BLaER1 (cell line): ENCODE results near the gene SOX10.

Experiments
- H3K27ac ChIP-seq: shearing (Covaris generic); formaldehyde crosslinking; 2 replicates; pipeline ENCODE4 v1.8.1; 2022
- H3K27me3 ChIP-seq: shearing (Covaris generic); formaldehyde crosslinking; 2 replicates; pipeline ENCODE4 v1.8.1; 2022
- H3K36me3 ChIP-seq: shearing (Covaris generic); formaldehyde crosslinking; 2 replicates; pipeline ENCODE4 v1.8.1; 2022
- H3K4me1 ChIP-seq: shearing (Covaris generic); formaldehyde crosslinking; 2 replicates; pipeline ENCODE4 v1.8.1; 2022
- H3K4me2 ChIP-seq: shearing (Covaris generic); formaldehyde crosslinking; 2 replicates; pipeline ENCODE4 v1.8.1; 2022
- H3K4me3 ChIP-seq: shearing (Covaris generic); formaldehyde crosslinking; 2 replicates; pipeline ENCODE4 v1.8.1; 2022
- H3K9ac ChIP-seq: shearing (Covaris generic); formaldehyde crosslinking; 2 replicates; pipeline ENCODE4 v1.8.1; 2022
- H3K9me3 ChIP-seq: shearing (Covaris generic); formaldehyde crosslinking; 2 replicates; pipeline ENCODE4 v1.8.1; 2022
- H4K20me1 ChIP-seq: shearing (Covaris generic); formaldehyde crosslinking; 2 replicates; pipeline ENCODE4 v1.8.1; 2022
- Cebpa-rat ChIP-seq: shearing (Covaris generic); IDR thresholded peaks from 2 replicates; pipeline ENCODE4 v1.8.1; 2022

Gene SOX10

DNA sequence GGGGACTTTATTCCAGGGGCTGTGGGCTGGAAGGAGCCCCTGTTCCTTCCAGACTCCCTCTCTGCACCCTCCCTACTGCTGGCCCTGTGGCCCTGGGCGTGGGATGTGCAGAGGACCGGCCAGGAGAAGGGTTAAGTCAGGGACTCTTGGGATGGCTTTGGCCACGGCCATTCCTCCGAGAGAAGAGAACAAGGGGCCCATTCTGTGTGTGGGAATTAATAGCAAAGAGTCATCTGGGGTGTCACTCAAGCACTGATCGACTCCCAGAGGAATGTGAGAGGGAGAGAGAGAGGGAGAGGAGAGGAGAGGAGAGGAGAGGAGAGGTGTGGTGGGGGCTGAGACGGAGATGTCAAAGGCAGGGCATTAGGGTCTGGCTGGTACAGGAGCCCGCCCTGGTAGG lies 14.2 kb upstream of the SOX10 start:
- no peaks in the 10 kb centered on the region for H3K27me3 ChIP-seq
- no peaks in the 10 kb centered on the region for H4K20me1 ChIP-seq
- peak overlapping the region; percentile 74 for H3K9ac ChIP-seq
- no peak overlapping the region for H3K4me3 ChIP-seq
- H3K4me1 ChIP-seq, result peaks cover 80% of the 10 kb centered on the region
- peak overlapping the region; percentile 88 for H3K27ac ChIP-seq
- no peaks in the 10 kb centered on the region for H3K36me3 ChIP-seq
- no peaks in the 10 kb centered on the region for H3K9me3 ChIP-seq
- no peak for TF ChIP-seq Cebpa-rat
- H3K4me2 ChIP-seq, result peak overlapping the region; percentile 97

DNA sequence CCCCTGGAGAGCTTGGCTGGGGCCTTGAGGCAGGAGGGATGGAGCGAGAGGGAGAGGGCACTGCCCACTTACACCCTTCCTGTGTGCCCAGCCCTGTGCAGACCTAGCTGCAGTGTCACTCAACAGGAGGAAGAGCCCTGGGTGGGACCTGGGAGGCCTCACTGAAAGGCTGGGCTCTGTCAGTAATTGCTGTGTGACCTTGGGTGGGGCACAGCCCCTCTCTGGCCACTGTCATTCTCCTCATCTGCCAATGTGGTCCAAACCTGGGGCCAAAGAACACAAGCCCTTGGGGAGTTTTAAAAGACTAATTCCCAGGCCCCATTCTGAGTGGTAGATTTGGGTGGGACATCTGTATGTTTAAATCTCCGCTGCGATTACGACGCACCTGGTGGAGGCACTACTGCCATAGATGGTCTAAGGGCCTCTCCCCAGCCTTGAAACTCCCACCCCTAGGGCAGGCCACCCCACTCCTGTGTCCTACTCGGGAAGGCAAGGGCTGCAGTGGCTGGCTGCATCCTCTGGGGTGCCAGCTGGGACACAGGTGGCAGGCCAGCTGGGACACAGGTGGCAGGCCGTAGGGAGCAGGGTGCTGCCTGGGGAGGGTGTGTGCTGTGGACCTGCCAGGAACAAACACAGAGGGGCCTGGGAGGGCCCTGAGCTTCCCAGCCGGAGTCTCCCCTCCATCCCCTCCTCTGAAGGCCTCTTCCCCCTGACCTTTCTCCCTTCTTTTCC lies 12.3 kb upstream of the SOX10 start:
- Histone ChIP-seq H3K4me2 (peak overlapping the region; percentile 97), H3K36me3 (no peaks in the 10 kb centered on the region), H4K20me1 (no peaks in the 10 kb centered on the region), H3K4me3 (peak overlapping the region; percentile 44), H3K9ac (peak overlapping the region; percentile 74), H3K27ac (peak overlapping the region; percentile 88), H3K27me3 (no peaks in the 10 kb centered on the region), H3K4me1 (peaks cover 90% of the 10 kb centered on the region), H3K9me3 (no peaks in the 10 kb centered on the region)
- TF ChIP-seq Cebpa-rat, result no peak

DNA sequence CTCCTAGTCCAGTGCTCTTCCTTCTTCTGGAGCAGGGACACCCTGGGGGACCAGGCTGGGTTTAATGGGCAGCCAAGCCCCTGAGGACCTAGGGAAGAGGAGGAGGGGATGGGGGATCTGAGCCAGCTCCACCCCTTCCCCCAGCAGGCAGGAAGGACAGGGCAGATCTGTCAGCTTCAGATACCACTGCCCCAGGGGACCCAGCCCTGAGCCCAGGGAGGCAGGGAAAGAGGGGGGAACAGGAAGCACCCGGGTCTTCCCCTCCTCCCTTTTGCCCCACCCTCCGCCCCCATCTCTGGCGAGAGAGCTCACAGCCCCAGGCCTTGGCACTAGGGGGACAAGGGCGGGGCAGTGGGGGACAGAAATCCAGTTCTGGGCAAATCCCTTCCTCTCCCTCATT lies 11.7 kb upstream of the SOX10 start:
- Histone ChIP-seq H3K4me1 (peaks cover 86% of the 10 kb centered on the region), H3K36me3 (no peaks in the 10 kb centered on the region), H4K20me1 (no peaks in the 10 kb centered on the region), H3K9me3 (no peaks in the 10 kb centered on the region), H3K27ac (peak overlapping the region; percentile 88), H3K4me3 (peak overlapping the region; percentile 44), H3K9ac (peak overlapping the region; percentile 74; the same call in 1 of the 2 replicates), H3K27me3 (no peaks in the 10 kb centered on the region), H3K4me2 (peak overlapping the region; percentile 97)
- no peak for TF ChIP-seq Cebpa-rat

GRCh38 chr22:37995460-37995859 lies 11.1 kb upstream of the SOX10 start:
- Histone ChIP-seq H3K4me2 (peak overlapping the region; percentile 97), H4K20me1 (no peaks in the 10 kb centered on the region), H3K27me3 (no peaks in the 10 kb centered on the region), H3K36me3 (no peaks in the 10 kb centered on the region; the same call in 1 of the 2 replicates), H3K27ac (peak overlapping the region; percentile 88), H3K4me3 (no peak overlapping the region), H3K9ac (peak overlapping the region; percentile 55; the same call in 1 of the 2 replicates), H3K4me1 (peaks cover 80% of the 10 kb centered on the region), H3K9me3 (no peaks in the 10 kb centered on the region)
- TF ChIP-seq Cebpa-rat, result no peak

DNA sequence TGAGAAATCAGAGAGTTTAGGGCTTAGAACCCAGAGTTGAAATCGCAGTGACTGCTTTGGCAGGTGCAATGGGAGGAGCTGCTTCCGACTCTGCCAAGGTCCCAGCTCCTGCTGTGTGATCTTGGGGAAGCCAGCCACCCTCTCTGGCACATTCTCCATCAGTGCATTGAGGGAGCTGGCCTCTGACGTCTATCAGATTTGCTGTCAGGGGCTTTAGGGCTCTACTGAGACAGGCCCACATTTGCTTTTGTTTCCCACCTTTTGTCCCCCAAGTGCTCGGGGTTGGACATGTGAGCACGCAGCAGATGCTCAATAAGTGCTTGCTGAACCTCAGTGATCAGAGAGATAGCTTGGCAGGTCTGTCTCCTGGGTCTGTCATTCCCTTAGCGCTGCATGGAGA lies 10.6 kb upstream of the SOX10 start:
- peak overlapping the region; percentile 97 for H3K4me2 ChIP-seq
- H4K20me1 ChIP-seq, result no peaks in the 10 kb centered on the region
- H3K9me3 ChIP-seq, result no peaks in the 10 kb centered on the region
- H3K4me3 ChIP-seq, result no peak overlapping the region
- TF ChIP-seq Cebpa-rat, result no peak
- no peaks in the 10 kb centered on the region; the same call in 1 of the 2 replicates for H3K36me3 ChIP-seq
- peaks cover 75% of the 10 kb centered on the region for H3K4me1 ChIP-seq
- H3K27ac ChIP-seq, result peak overlapping the region; percentile 88; the same call in 1 of the 2 replicates
- peak overlapping the region; percentile 55; the same call in 1 of the 2 replicates for H3K9ac ChIP-seq
- no peaks in the 10 kb centered on the region for H3K27me3 ChIP-seq

DNA sequence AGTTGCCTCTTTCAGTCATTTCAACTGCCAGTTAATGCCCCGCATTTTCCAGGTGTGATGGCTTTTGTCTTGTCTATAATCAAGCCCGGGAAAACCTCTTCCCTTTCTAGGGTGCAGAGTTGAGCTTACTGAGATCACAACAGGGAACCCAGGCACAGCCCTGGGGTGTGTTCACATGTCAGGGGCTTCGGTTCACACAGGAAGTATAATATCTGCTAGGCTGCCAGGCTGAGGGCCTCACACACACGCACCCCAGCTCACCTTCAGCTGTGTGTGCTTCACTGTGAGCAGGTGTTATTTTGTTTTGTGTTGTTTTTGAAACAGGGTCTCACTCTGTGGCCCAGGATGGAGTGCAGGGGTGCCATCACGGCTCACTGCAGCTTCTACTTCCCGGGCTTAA lies 9.7 kb upstream of the SOX10 start:
- Histone ChIP-seq H3K36me3 (no peaks in the 10 kb centered on the region; the same call in 1 of the 2 replicates), H4K20me1 (no peaks in the 10 kb centered on the region), H3K9ac (peak overlapping the region; percentile 16; the same call in 1 of the 2 replicates), H3K27ac (peak overlapping the region; percentile 88), H3K9me3 (no peaks in the 10 kb centered on the region), H3K4me1 (peaks cover 66% of the 10 kb centered on the region), H3K4me3 (no peak overlapping the region), H3K4me2 (peak overlapping the region; percentile 97), H3K27me3 (no peaks in the 10 kb centered on the region)
- TF ChIP-seq Cebpa-rat, result no peak

DNA sequence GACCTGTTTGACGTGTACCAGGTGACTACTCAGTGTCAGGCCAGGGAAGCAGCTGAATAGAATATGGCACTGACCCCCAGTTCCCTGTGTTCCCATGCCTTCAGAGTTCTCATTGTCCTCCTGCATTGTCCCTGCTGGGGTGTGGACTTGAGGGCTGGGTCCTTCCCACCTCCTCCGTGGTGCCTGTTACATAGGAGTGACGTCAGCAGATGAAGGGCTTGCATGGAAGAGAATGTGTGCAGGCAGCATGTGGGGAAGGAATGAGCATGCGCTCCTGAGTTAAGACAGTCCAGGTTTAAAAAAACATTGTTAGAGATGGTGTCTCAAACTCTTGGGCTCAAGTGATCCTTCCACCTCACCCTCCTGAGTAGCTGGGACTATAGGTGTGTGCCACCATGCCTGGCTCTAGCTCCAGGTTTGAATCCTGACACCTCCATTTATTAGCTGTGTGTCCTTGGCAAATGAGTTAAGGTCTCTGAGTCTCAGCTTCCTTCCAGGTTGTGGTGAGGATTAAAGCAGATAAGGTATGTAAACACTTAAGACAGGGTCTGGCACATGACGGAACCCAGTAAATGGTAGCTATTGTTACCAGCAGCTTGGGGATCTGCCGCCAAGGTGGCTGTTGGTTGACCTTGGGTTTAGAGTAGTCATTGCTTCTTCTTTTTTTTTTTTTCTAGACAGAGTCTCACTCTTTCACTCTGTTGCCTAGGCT lies 7.5 kb upstream of the SOX10 start:
- TF ChIP-seq Cebpa-rat, result no peak
- no peaks in the 10 kb centered on the region; the same call in 1 of the 2 replicates for H3K36me3 ChIP-seq
- no peak overlapping the region for H3K4me3 ChIP-seq
- H3K27ac ChIP-seq, result no peak overlapping the region
- no peaks in the 10 kb centered on the region for H3K9me3 ChIP-seq
- H4K20me1 ChIP-seq, result no peaks in the 10 kb centered on the region
- no peaks in the 10 kb centered on the region for H3K27me3 ChIP-seq
- no peak overlapping the region for H3K9ac ChIP-seq
- H3K4me2 ChIP-seq, result no peak overlapping the region
- peaks cover 49% of the 10 kb centered on the region for H3K4me1 ChIP-seq

- no peaks in the 10 kb centered on the region; the same call in 1 of the 2 replicates for H3K36me3 ChIP-seq
Observed at GRCh38 chr22:37990862-37991261, 6.5 kb upstream of the SOX10 start.

DNA sequence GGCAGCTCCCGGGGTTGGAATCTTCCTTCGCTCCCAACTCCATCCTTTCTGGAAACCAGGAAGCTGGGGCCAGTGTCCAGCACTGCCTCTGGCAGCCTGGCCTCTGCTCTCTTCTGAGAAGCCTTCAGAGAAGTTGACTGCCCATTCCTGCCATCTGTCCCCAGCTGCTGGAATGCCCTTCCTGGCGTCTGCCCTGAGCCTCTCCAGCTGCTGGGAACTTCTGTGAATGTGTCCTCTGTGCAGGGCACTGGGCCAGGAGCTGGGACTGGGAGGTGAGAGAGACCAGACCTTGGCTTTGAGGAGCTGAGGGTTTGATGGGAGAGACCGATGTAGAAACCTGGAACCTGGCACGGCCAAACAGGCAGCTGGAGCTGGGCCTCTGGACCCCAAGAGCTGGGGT lies 5.9 kb upstream of the SOX10 start:
- Histone ChIP-seq H3K4me3 (no peak overlapping the region), H3K4me2 (no peak overlapping the region), H3K9me3 (no peaks in the 10 kb centered on the region), H3K9ac (no peak overlapping the region), H3K27me3 (no peaks in the 10 kb centered on the region), H3K27ac (peak overlapping the region; percentile 22), H3K36me3 (no peaks in the 10 kb centered on the region; the same call in 1 of the 2 replicates), H3K4me1 (peaks cover 49% of the 10 kb centered on the region), H4K20me1 (no peaks in the 10 kb centered on the region)
- TF ChIP-seq Cebpa-rat, result no peak

More at GRCh38 chr22:37990862-37991261, 6.5 kb upstream of the SOX10 start:
- Histone ChIP-seq H4K20me1 (no peaks in the 10 kb centered on the region), H3K4me2 (no peak overlapping the region), H3K27me3 (no peaks in the 10 kb centered on the region), H3K4me3 (no peak overlapping the region), H3K4me1 (peaks cover 49% of the 10 kb centered on the region), H3K9me3 (no peaks in the 10 kb centered on the region), H3K27ac (no peak overlapping the region), H3K9ac (no peak overlapping the region)
- TF ChIP-seq Cebpa-rat, result no peak
